SK-N-MC (cell line): ENCODE data around the gene CNBP.
A peak's percentile ranks its signal among the peaks of the same experiment; 100 is the strongest.
"Not testable (repeated sequence)": the region's sequence is repeated elsewhere in the genome, so short reads cannot be mapped to it uniquely, and the experiment has no call there.

Experiments
- DNase-seq: peaks from one replicate; pipeline ENCODE4 v3.0.0-alpha.2; 2011; ENCODE audit warnings: low read depth, low spot score
- H3K27ac ChIP-seq: fragments of 200-600 bp; sonication (generic); 2 replicates; pipeline ENCODE4 v1.5.1; 2016; ENCODE audit warnings: mixed run types
- H3K36me3 ChIP-seq: fragments of 200-600 bp; sonication (generic); 2 replicates; pipeline ENCODE4 v1.6.1; 2017; ENCODE audit warnings: antibody characterized with exemption, low read length, mixed read lengths; ENCODE audit not compliant: insufficient read depth
- H3K4me3 ChIP-seq: fragments of 200-600 bp; sonication (generic); 2 replicates; pipeline ENCODE4 v1.5.1; 2016
- H3K9ac ChIP-seq: fragments of 200-600 bp; sonication (generic); 2 replicates; pipeline ENCODE4 v1.8.0; 2017; ENCODE audit warnings: mixed run types, mixed read lengths; ENCODE audit not compliant: insufficient read length
- H3K9me3 ChIP-seq: fragments of 200-600 bp; sonication (generic); 2 replicates; pipeline ENCODE4 v1.6.1; 2017; ENCODE audit warnings: low read depth, mild to moderate bottlenecking, antibody characterized with exemption, low read length, moderate library complexity, mixed read lengths
- EZH2 ChIP-seq: fragments of 200-600 bp; sonication (generic); IDR thresholded peaks from one replicate; pipeline ENCODE4 v1.6.1; 2017; ENCODE audit warnings: antibody characterized with exemption
- FOXP2 ChIP-seq: optimal IDR thresholded peaks from 2 replicates; pipeline ENCODE3; 2011; ENCODE audit warnings: mild to moderate bottlenecking, moderate library complexity; ENCODE audit not compliant: insufficient read depth; ENCODE audit errors: extremely low read length, control extremely low read depth
- POLR2AphosphoS5 ChIP-seq: IDR thresholded peaks from 2 replicates; pipeline ENCODE4 v1.6.1; 2012; ENCODE audit warnings: mild to moderate bottlenecking, low read depth, low read length, borderline replicate concordance

CNBP gene

GRCh38 chr3:129183569-129184395 lies at the start of gene CNBP:
TSS of gene CNBP (minus strand) at chr3:129183896. CDS start at chr3:129171757, 12,139 bp downstream.
- peak; percentile 66 for DNase-seq
- Histone ChIP-seq H3K4me3 (peak within 1 kb of the TSS; percentile 87), H3K36me3 (peaks cover 39% of the 10 kb centered on the region), H3K27ac (peak within 1 kb of the TSS; percentile 95), H3K9ac (peak within 1 kb of the TSS; percentile 98), H3K9me3 (no peaks in the 10 kb centered on the region)
- TF ChIP-seq FOXP2 (no peak), POLR2AphosphoS5 (peak; percentile 98)

- Histone ChIP-seq H3K27ac (no peak overlapping the region), H3K4me3 (no peak overlapping the region), H3K36me3 (no peaks in the 10 kb centered on the region), H3K9ac (no peak overlapping the region), H3K9me3 (no peaks in the 10 kb centered on the region)
- DNase-seq = no peak
- TF ChIP-seq FOXP2 (no peak), POLR2AphosphoS5 (no peak), EZH2 (no peak)
Measured at GRCh38 chr3:129231331-129232119, 47.8 kb upstream of the CNBP start.

- TF ChIP-seq EZH2 (no peak), FOXP2 (no peak), POLR2AphosphoS5 (no peak)
- Histone ChIP-seq H3K36me3 (no peaks in the 10 kb centered on the region), H3K9me3 (no peaks in the 10 kb centered on the region), H3K4me3 (no peak overlapping the region), H3K9ac (no peak overlapping the region), H3K27ac (no peak overlapping the region)
- DNase-seq = no peak
Measured at GRCh38 chr3:129230311-129231019, 46.8 kb upstream of the CNBP start.

GRCh38 chr3:129228891-129229585 lies 45.3 kb upstream of the CNBP start:
- Histone ChIP-seq H3K9me3 (no peaks in the 10 kb centered on the region), H3K4me3 (peak overlapping the region; percentile 24; the same call in 1 of the 2 replicates), H3K36me3 (no peaks in the 10 kb centered on the region), H3K27ac (peak overlapping the region; percentile 79), H3K9ac (no peak overlapping the region)
- DNase-seq = peak; percentile 90
- TF ChIP-seq FOXP2 (no peak), EZH2 (no peak), POLR2AphosphoS5 (peak; percentile 18; the same call in 1 of the 2 replicates)

- no peaks in the 10 kb centered on the region for H3K9me3 ChIP-seq
- no peaks in the 10 kb centered on the region for H3K36me3 ChIP-seq
- TF ChIP-seq EZH2 = no peak
- peak overlapping the region; percentile 16; the same call in 1 of the 2 replicates for H3K27ac ChIP-seq
- no peak overlapping the region for H3K4me3 ChIP-seq
- no peak overlapping the region for H3K9ac ChIP-seq
- DNase-seq = no peak
Measured at GRCh38 chr3:129226374-129226773, 42.7 kb upstream of the CNBP start.

GRCh38 chr3:129224984-129225393 lies 41.3 kb upstream of the CNBP start:
- no peak for DNase-seq
- H3K4me3 ChIP-seq = peak overlapping the region; percentile 79
- peak overlapping the region; percentile 97 for H3K27ac ChIP-seq
- peak; percentile 49; the same call in 1 of the 2 replicates for TF ChIP-seq POLR2AphosphoS5
- TF ChIP-seq EZH2 = no peak
- peak; percentile 89 for TF ChIP-seq FOXP2
- no peaks in the 10 kb centered on the region for H3K9me3 ChIP-seq
- no peaks in the 10 kb centered on the region for H3K36me3 ChIP-seq
- H3K9ac ChIP-seq = peak overlapping the region; percentile 80

- Histone ChIP-seq H3K9ac (peak overlapping the region; percentile 80), H3K4me3 (peak overlapping the region; percentile 79), H3K27ac (peak overlapping the region; percentile 97)
- not testable (repeated sequence) for H3K9me3 ChIP-seq, H3K36me3 ChIP-seq, DNase-seq
Measured at GRCh38 chr3:129224387-129224786, 40.7 kb upstream of the CNBP start.

GRCh38 chr3:129218742-129219141 lies 35.0 kb upstream of the CNBP start:
- TF ChIP-seq EZH2 = no peak
- no peak for TF ChIP-seq POLR2AphosphoS5
- no peak for TF ChIP-seq FOXP2
- Histone ChIP-seq H3K9me3 (no peaks in the 10 kb centered on the region), H3K9ac (no peak overlapping the region), H3K4me3 (no peak overlapping the region), H3K27ac (no peak overlapping the region), H3K36me3 (no peaks in the 10 kb centered on the region)
- no peak for DNase-seq
